Measurements from ENCODE around the gene CFAP73.

- TF ChIP-seq CTCF (IDR thresholded peaks at IDR 0.05 in 4 of 5, conservative IDR thresholded peaks at IDR 0.05 in 1 of 5) (peak; percentile 62 to 97 (median 86)), POLR2A (IDR thresholded peaks at IDR 0.05) (no peak)
These were observed 25.2 kb downstream of the CFAP73 start for GRCh38 chr12:113174461-113175384.
